ENCODE results near the gene HOGA1.

DNA sequence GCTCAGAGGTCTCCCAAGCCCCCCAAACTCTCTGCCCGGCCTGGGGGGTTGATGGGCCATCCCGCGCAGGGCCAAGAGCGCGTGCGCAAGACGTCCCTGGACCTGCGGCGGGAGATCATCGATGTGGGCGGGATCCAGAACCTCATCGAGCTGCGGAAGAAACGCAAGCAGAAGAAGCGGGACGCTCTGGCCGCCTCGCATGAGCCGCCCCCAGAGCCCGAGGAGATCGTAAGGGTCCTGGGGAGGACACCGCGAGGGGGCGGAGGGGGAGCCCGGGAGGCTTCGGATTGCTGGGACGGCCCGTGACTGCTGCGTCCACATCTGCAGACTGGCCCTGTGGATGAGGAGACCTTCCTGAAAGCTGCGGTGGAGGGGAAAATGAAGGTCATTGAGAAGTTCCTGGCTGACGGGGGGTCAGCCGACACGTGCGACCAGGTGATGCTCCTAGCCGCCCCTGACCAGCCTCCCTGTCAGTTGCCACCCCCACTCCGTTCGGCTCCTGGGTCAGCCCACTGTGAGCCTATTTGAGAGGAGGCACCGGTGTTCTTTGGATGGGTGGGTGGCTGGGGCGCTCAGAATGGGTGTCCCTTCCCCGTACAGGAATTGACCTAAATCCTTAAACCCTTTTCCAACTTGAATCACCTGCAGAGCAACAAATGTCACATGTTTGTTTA lies 5.9 kb upstream of the HOGA1 start:
- TF ChIP-seq CTCF (IDR thresholded peaks at IDR 0.05) (no peak), POLR2A (IDR thresholded peaks at IDR 0.05) (no peak)

All from Peyer's patch (tissue), 4 donors.